ENCODE data around the gene CCDC54. TPM values are rescaled to one million over a fixed set of nuclear protein-coding genes. Genes with fewer than 3 reads are reported as not detected.

The CCDC54 gene
- total RNA-seq, 1 donor from 2014 or later = not detected

- DNase-seq (no peak), ATAC-seq (no peak)
- Histone ChIP-seq H3K9me3 (no peaks in the 10 kb centered on the region), H3K27me3 (no peaks in the 10 kb centered on the region), H3K27ac (no peak overlapping the region), H3K4me1 (no peaks in the 10 kb centered on the region), H3K36me3 (no peaks in the 10 kb centered on the region), H3K4me3 (no peak overlapping the region)
- TF ChIP-seq CTCF (IDR thresholded peaks at IDR 0.05) = no peak
- intact Hi-C loops (cut with DNase I) = no loop called here
Measured at GRCh38 chr3:107375682-107376081, 1.6 kb upstream of the CCDC54 start.

- no peak for DNase-seq
- intact Hi-C loops (cut with DNase I) = no loop called here
- TF ChIP-seq CTCF (IDR thresholded peaks at IDR 0.05) = no peak
- Histone ChIP-seq H3K4me3 (no peak overlapping the region), H3K36me3 (no peaks in the 10 kb centered on the region), H3K27me3 (no peaks in the 10 kb centered on the region), H3K27ac (no peak overlapping the region), H3K4me1 (no peaks in the 10 kb centered on the region), H3K9me3 (no peaks in the 10 kb centered on the region)
- no peak for ATAC-seq
Measured at GRCh38 chr3:107382631-107383030, 5.4 kb downstream of the CCDC54 start.

- H3K27ac ChIP-seq = no peak overlapping the region
- H3K36me3 ChIP-seq = no peaks in the 10 kb centered on the region
- H3K4me1 ChIP-seq = no peaks in the 10 kb centered on the region
- TF ChIP-seq CTCF (IDR thresholded peaks at IDR 0.05) = no peak
- H3K9me3 ChIP-seq = no peaks in the 10 kb centered on the region
- DNase-seq = no peak
- no peaks in the 10 kb centered on the region for H3K27me3 ChIP-seq
- no peak overlapping the region for H3K4me3 ChIP-seq
- ATAC-seq = no peak
- intact Hi-C loops (cut with DNase I) = no loop called here
Measured at GRCh38 chr3:107384428-107384827, 7.2 kb downstream of the CCDC54 start.

GRCh38 chr3:107384907-107385306 is 7.7 kb downstream of the CCDC54 start:
- intact Hi-C loops (cut with DNase I) = no loop called here

GRCh38 chr3:107387555-107387954 is 10.3 kb downstream of the CCDC54 start:
- no peak for TF ChIP-seq CTCF (IDR thresholded peaks at IDR 0.05)
- ATAC-seq (no peak), DNase-seq (no peak)
- H3K27me3 ChIP-seq = no peaks in the 10 kb centered on the region
- H3K27ac ChIP-seq = no peak overlapping the region
- H3K36me3 ChIP-seq = no peaks in the 10 kb centered on the region
- H3K4me3 ChIP-seq = no peak overlapping the region
- no peaks in the 10 kb centered on the region for H3K9me3 ChIP-seq
- H3K4me1 ChIP-seq = no peaks in the 10 kb centered on the region
- intact Hi-C loops (cut with DNase I) = no loop called here

More at GRCh38 chr3:107384907-107385306, 7.7 kb downstream of the CCDC54 start:
- Histone ChIP-seq H3K4me1 (no peaks in the 10 kb centered on the region), H3K4me3 (no peak overlapping the region), H3K36me3 (no peaks in the 10 kb centered on the region), H3K27me3 (no peaks in the 10 kb centered on the region), H3K27ac (no peak overlapping the region), H3K9me3 (no peaks in the 10 kb centered on the region)
- no peak for DNase-seq
- no peak for ATAC-seq
- no peak for TF ChIP-seq CTCF (IDR thresholded peaks at IDR 0.05)

- DNase-seq (no peak), ATAC-seq (no peak)
- intact Hi-C loops (cut with DNase I) = no loop called here
- no peak overlapping the region for H3K27ac ChIP-seq
- no peak overlapping the region for H3K4me3 ChIP-seq
- H3K9me3 ChIP-seq = no peaks in the 10 kb centered on the region
- no peak for TF ChIP-seq CTCF (IDR thresholded peaks at IDR 0.05)
- no peaks in the 10 kb centered on the region for H3K36me3 ChIP-seq
- no peaks in the 10 kb centered on the region for H3K27me3 ChIP-seq
- H3K4me1 ChIP-seq = no peaks in the 10 kb centered on the region
Measured at GRCh38 chr3:107392549-107393165, 15.4 kb downstream of the CCDC54 start.

All from upper lobe of right lung (tissue), 1 donor.